Tibial artery (tissue), 4 donors: ENCODE measurements around the gene COPE.

Experiments
- DNase-seq, 2 donors: peaks; one replicate each; pipeline ENCODE4 v3.0.0-alpha.2; 2019
- H3K27ac ChIP-seq, 2 donors: fragments of 200-600 bp; sonication (generic) in 1 of 2; 1 replicate in 1 of 2; 2 replicates in 1 of 2; pipeline ENCODE4 v1.5.1; 2018 to 2019; ENCODE audit warnings: mild to moderate bottlenecking in 1 of 2
- H3K27me3 ChIP-seq, 2 donors: fragments of 200-600 bp; sonication (generic) in 1 of 2; one replicate each; pipeline versions ENCODE4 v1.5.1 to v1.6.0; 2016 to 2019
- H3K36me3 ChIP-seq, 3 donors: fragments of 200-600 bp; sonication (generic) in 2 of 3; one replicate each; pipeline ENCODE4 v1.5.1; 2016 to 2019; ENCODE audit warnings: mild to moderate bottlenecking in 2 of 3
- H3K4me1 ChIP-seq, 4 donors: fragments of 200-600 bp; sonication (generic) in 2 of 4; 1 replicate in 3 of 4; 2 replicates in 1 of 4; pipeline ENCODE4 v1.5.1; 2016 to 2019
- H3K4me3 ChIP-seq, 2 donors: fragments of 200-600 bp; sonication (generic) in 1 of 2; 1 replicate in 1 of 2; 2 replicates in 1 of 2; pipeline ENCODE4 v1.5.1; 2018 to 2019; ENCODE audit warnings: mild to moderate bottlenecking in 2 of 2
- H3K9me3 ChIP-seq, 3 donors: fragments of 200-600 bp; sonication (generic) in 1 of 3; one replicate each; pipeline ENCODE4 v1.5.1; 2016 to 2019
- CTCF ChIP-seq, 2 experiments: fragments of 200-600 bp in 1 of 2; fragments of 450-650 bp in 1 of 2; IDR thresholded peaks; one replicate each; pipeline ENCODE4 v1.5.1; 2017 to 2019; ENCODE audit warnings: antibody characterized with exemption in 2 of 2, mild to moderate bottlenecking in 1 of 2, moderate library complexity in 1 of 2
- intact Hi-C: fragments of 100-400 bp; cut with DNase I; formaldehyde crosslinking; loops from one replicate; pipeline ENCODE4 v1.15.0; 2023; ENCODE audit warnings: low total_unique reads

Gene COPE

GRCh38 chr19:18939922-18940768, 21.0 kb upstream of the COPE start:
- TF ChIP-seq CTCF (IDR thresholded peaks at IDR 0.05): no peak
- intact Hi-C loops: loop anchor here (10.0 kb wide), 1 partner anchor 1725 kb away; the partner anchor contains the start of gene ZNF626
- peaks cover 0 to 17% (median 10%) of the 10 kb centered on the region in 3 donors for H3K36me3 ChIP-seq
- no peaks in the 10 kb centered on the region for H3K9me3 ChIP-seq
- H3K27ac ChIP-seq: peak overlapping the region; percentile 73 to 78
- H3K4me3 ChIP-seq: peak overlapping the region; percentile 73 to 95
- peaks cover 0 to 20% (median 13%) of the 10 kb centered on the region in 4 donors for H3K4me1 ChIP-seq
- DNase-seq: peak; percentile 65 to 83
- H3K27me3 ChIP-seq: no peaks in the 10 kb centered on the region

DNA sequence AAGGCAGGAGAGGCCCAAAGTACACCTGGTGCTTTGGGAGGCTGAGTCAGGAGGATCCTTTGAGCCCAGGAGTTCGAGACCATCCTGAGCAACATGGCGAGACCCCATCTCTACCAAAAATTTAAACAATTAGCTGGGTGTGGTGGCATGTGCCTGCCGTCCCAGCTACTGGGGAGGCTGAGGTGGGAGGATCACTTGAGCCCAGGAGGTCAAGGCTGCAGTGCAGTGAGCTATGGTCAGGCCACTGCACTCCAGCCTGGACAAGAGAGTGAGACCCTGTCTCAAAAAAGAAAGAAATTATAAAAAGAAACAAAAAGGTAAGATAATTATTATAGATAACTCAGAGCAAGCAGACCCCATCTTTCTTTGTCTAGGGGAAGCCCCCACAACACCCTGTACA, 20.0 kb upstream of the COPE start:
- no peak for TF ChIP-seq CTCF (IDR thresholded peaks at IDR 0.05)
- no peaks in the 10 kb centered on the region for H3K9me3 ChIP-seq
- peak overlapping the region in 1 of 2 donors; percentile 73 for H3K4me3 ChIP-seq
- DNase-seq: no peak
- H3K4me1 ChIP-seq: peaks cover 0 to 20% (median 13%) of the 10 kb centered on the region in 4 donors
- no peaks in the 10 kb centered on the region for H3K27me3 ChIP-seq
- intact Hi-C loops: no loop called here
- peaks cover 0 to 24% (median 13%) of the 10 kb centered on the region in 3 donors for H3K36me3 ChIP-seq
- H3K27ac ChIP-seq: no peak overlapping the region

GRCh38 chr19:18933297-18933696, 14.1 kb upstream of the COPE start:
- intact Hi-C loops: no loop called here
- no peak overlapping the region for H3K27ac ChIP-seq
- peaks cover 0 to 72% (median 43%) of the 10 kb centered on the region in 3 donors for H3K36me3 ChIP-seq
- no peaks in the 10 kb centered on the region for H3K9me3 ChIP-seq
- no peaks in the 10 kb centered on the region for H3K27me3 ChIP-seq
- DNase-seq: no peak
- H3K4me1 ChIP-seq: peaks cover 0 to 10% (median 0%) of the 10 kb centered on the region in 4 donors
- no peak overlapping the region for H3K4me3 ChIP-seq
- TF ChIP-seq CTCF (IDR thresholded peaks at IDR 0.05): no peak

DNA sequence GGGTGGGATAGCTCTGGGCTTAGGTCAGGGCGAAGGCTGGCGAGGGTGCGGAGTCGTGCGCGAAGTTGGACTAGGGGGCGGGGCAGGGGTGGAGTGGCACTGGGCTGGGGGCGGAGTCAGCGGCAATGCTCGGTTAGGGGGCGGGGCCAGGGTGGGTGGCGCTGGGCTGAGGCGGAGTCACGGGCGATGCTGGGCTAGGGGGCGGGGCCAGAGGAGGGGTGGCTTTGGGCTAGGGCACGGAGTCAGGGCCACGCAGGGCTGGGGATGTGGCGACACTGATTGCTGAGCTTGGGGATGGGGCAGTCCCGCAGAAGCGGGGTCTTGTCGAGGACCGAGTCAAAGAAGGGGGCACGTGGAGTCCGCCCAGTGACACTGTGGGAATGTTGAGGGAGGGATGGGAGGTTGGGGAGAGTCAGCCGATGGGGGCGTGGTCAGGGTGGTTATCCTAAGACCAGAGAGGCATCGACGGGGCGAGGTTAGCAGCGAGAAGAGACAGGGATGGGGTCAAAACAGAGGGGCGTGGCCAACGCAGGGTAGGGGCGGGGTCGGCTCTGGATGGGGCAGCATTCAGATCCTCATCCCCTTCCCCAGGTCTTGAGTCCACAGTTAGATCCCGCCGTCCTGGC, 13.1 kb upstream of the COPE start:
- Histone ChIP-seq H3K4me3 (no peak overlapping the region), H3K27ac (no peak overlapping the region), H3K9me3 (no peaks in the 10 kb centered on the region), H3K4me1 (peaks cover 0 to 10% (median 0%) of the 10 kb centered on the region in 4 donors), H3K27me3 (no peaks in the 10 kb centered on the region), H3K36me3 (peaks cover 0 to 72% (median 45%) of the 10 kb centered on the region in 3 donors)
- DNase-seq: peak; percentile 74 to 85
- intact Hi-C loops: no loop called here
- TF ChIP-seq CTCF (IDR thresholded peaks at IDR 0.05): no peak

GRCh38 chr19:18931316-18932162, 12.4 kb upstream of the COPE start:
- Histone ChIP-seq H3K27me3 (no peaks in the 10 kb centered on the region), H3K9me3 (no peaks in the 10 kb centered on the region), H3K4me3 (no peak overlapping the region), H3K36me3 (peaks cover 0 to 77% (median 48%) of the 10 kb centered on the region in 3 donors), H3K27ac (no peak overlapping the region), H3K4me1 (peaks cover 0 to 10% (median 0%) of the 10 kb centered on the region in 4 donors)
- DNase-seq: no peak
- intact Hi-C loops: no loop called here
- TF ChIP-seq CTCF (IDR thresholded peaks at IDR 0.05): no peak
